ENCODE measurements around the gene LRPPRC.
"Not testable (repeated sequence)": the region's sequence is repeated elsewhere in the genome, so short reads cannot be mapped to it uniquely, and the experiment has no call there.

LRPPRC gene

DNA sequence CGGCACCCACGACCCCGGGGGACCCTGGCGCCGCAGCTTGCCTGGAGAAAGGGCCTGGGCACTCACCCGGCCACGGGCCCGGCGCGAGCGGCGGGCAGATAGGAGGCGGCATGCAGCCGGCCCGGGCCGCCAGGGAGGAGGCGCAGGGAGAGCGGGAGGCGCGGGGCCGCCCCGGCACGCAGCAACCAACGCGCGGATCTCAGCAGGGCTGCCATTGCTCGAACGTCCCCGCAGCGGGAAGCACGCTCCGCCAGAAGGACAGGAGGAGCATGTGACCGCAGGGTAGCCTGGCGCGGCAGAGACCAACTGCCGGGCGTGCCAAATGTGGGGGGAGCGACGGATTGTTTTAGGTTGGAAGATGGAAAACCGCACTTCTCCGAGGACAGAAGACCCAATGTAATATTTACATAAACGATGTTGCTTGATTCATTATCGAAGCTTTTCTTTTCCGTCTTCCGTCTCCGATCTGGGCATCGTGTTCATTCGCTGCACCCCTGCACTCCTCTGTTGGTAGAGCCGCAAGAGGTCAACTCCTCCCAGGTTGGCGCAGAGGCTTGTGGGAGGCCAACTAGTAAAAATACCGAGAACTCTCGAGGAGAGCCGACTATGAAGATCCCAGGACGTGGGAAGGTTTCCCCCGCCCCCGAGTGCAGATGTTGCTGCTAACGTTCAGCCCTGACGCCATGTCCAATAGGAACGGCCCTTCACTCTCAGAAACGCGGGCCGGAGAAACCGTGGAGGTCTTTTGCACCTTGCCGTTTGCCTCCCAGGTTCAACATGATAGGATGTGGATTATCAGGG, at the start of gene LRPPRC:
TSS of gene LRPPRC (minus strand) at position 257 of the 801 bp plus-strand sequence. CDS start at position 215, 42 bp downstream.
- peaks cover 12% of the 10 kb centered on the region for H3K4me1 ChIP-seq (ENCODE audit: insufficient read depth, low read length)
- H3K9me3 ChIP-seq (ENCODE audit: low read length) = no peaks in the 10 kb centered on the region
- H2AFZ ChIP-seq (ENCODE audit: low read depth, low read length) = peak within 1 kb of the TSS; percentile 78
- H3K27me3 ChIP-seq (ENCODE audit: insufficient read depth, low read length) = no peaks in the 10 kb centered on the region
- H3K4me3 ChIP-seq (ENCODE audit: low read length) = peak within 1 kb of the TSS; percentile 97
- H3K36me3 ChIP-seq (ENCODE audit: insufficient read depth, low read length) = peaks cover 32% of the 10 kb centered on the region

DNA sequence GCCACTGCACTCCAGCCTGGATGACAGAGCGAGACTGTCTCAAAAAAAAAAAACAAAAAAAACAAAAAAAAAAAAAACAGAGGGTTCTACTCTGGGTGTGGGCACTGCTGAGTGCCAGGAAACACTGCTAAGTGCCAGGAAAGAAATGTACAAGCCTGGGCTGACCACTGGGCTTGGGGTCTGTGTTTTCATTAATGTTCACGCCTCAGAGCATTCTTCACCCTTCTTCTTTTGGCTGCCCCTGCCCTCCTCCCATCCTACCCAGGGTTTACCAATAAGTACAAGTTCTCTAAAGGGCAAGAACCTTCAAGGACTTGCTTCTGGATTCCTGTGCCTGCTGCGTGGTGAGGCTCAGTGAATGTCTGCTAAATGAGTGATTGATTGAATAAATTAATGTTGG, 49.3 kb upstream of the LRPPRC start:
- no peaks in the 10 kb centered on the region for H3K4me1 ChIP-seq (ENCODE audit: insufficient read depth, low read length)

DNA sequence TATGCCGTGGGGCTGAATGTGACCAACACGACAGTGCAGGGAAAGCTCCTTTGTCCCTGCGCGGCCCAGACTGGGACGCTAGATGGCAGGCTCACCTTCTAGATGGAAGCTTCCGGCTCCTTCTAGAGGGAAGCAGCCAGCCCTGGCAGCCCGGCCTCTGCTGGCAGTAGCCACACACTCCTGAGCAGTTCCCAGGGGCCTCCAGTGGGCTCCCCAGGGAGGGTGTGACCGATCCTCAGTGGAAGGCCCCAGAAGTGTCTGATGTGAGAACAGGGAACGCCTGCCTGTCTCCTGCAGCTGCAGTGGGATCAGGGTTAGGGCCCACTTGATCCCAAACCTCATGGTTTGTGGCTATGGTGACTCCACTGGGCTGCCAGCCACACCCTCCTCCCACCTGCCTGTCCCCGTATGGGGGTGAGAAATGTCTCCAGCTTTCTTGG, 48.5 kb upstream of the LRPPRC start:
- no peaks in the 10 kb centered on the region for H3K36me3 ChIP-seq (ENCODE audit: insufficient read depth, low read length)

More for the DNA sequence above, 49.3 kb upstream of the LRPPRC start:
- H3K4me3 ChIP-seq (ENCODE audit: low read length) = no peak overlapping the region
- H3K27me3 ChIP-seq (ENCODE audit: insufficient read depth, low read length) = no peaks in the 10 kb centered on the region
- no peaks in the 10 kb centered on the region for H3K9me3 ChIP-seq (ENCODE audit: low read length)
- H2AFZ ChIP-seq (ENCODE audit: low read depth, low read length) = no peak overlapping the region
- H3K36me3 ChIP-seq (ENCODE audit: insufficient read depth, low read length) = no peaks in the 10 kb centered on the region

DNA sequence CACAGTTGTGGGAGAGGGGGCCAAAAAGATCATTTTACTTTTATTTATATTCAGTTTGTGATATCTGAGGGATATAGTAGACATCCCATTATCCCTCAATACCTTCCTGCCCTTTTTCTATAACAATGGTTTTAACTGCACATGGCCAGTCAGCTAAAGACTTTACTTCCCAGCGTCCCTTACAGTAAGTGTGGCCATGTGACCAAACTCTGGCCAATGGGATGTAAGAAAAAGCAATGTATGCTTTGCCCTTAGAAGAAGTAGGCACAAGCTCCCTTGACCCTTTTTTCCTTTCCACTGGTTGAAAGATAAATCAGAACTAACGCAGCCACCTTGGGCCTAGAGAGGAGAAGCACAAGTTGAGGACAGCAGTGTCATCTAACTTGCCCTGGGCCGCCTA, 44.6 kb upstream of the LRPPRC start:
- Histone ChIP-seq H3K4me1 (ENCODE audit: insufficient read depth, low read length) (no peaks in the 10 kb centered on the region), H2AFZ (ENCODE audit: low read depth, low read length) (no peak overlapping the region), H3K27me3 (ENCODE audit: insufficient read depth, low read length) (peaks cover 2% of the 10 kb centered on the region), H3K36me3 (ENCODE audit: insufficient read depth, low read length) (no peaks in the 10 kb centered on the region), H3K4me3 (ENCODE audit: low read length) (no peak overlapping the region), H3K9me3 (ENCODE audit: low read length) (no peaks in the 10 kb centered on the region)

More for the DNA sequence above, 48.5 kb upstream of the LRPPRC start:
- Histone ChIP-seq H2AFZ (ENCODE audit: low read depth, low read length) (no peak overlapping the region), H3K4me3 (ENCODE audit: low read length) (no peak overlapping the region), H3K4me1 (ENCODE audit: insufficient read depth, low read length) (no peaks in the 10 kb centered on the region), H3K27me3 (ENCODE audit: insufficient read depth, low read length) (peaks cover 2% of the 10 kb centered on the region), H3K9me3 (ENCODE audit: low read length) (no peaks in the 10 kb centered on the region)

DNA sequence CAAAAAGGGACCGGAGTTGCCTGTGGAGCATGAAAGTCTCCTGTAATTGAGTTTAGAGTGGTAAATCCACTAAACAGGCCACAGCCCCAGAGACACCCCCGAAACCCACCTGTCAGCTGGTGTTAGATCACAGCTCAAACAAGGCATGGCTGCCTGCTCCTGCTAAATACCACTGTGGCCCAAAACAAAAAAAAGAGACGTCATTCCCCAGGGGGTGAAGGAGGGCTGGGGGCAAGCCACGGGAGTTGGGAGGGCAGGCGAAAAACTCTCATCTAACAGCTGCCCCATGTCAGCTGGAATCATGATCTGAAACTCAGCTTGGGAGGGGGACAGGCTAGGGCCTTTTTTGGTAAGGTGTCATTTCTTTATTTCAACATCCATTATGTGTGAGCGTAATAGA, 42.5 kb upstream of the LRPPRC start:
- Histone ChIP-seq H3K9me3 (ENCODE audit: low read length) (no peaks in the 10 kb centered on the region), H3K36me3 (ENCODE audit: insufficient read depth, low read length) (no peaks in the 10 kb centered on the region), H3K27me3 (ENCODE audit: insufficient read depth, low read length) (peaks cover 2% of the 10 kb centered on the region), H2AFZ (ENCODE audit: low read depth, low read length) (no peak overlapping the region), H3K4me1 (ENCODE audit: insufficient read depth, low read length) (no peaks in the 10 kb centered on the region), H3K4me3 (ENCODE audit: low read length) (no peak overlapping the region)

DNA sequence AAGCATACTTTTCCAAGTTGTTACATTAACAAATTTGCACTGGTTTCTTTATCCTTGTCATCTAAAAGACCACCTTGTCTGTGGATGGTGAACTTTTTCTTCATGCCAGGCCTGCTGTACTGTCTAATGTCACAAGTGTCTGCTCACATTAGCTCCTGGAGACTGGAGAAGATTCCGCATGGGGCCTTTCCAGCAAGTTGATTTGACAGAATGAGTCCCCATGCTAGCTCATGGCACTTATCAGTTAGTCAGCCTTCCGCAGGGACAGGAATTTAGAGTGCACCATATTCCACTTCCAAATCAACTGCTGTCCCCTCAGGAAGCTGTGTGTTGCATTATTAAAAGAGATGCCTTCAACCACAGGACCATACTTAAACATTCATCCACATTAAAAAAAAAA, 41.4 kb upstream of the LRPPRC start:
- Histone ChIP-seq H3K36me3 (ENCODE audit: insufficient read depth, low read length) (no peaks in the 10 kb centered on the region), H3K4me1 (ENCODE audit: insufficient read depth, low read length) (no peaks in the 10 kb centered on the region), H2AFZ (ENCODE audit: low read depth, low read length) (no peak overlapping the region), H3K4me3 (ENCODE audit: low read length) (no peak overlapping the region), H3K27me3 (ENCODE audit: insufficient read depth, low read length) (peaks cover 2% of the 10 kb centered on the region), H3K9me3 (ENCODE audit: low read length) (no peaks in the 10 kb centered on the region)

DNA sequence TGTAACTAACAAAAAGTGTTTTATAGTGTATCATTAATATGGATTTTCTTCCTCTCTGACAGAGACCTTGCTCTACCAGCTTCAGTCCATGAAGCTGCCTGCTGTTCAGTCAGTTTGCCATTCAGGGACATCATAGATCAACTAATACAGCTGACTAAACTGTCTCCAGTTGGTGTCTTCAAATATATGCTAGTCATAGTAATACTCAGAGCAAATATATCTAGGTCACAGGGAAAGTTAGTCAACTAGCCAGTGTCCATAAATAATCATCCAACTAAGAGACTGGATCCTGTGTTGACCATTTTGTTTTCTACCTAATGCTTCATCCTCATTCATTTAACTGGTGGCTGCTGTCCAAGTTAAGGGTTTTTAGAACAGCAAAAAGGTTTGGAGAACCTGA, 38.2 kb upstream of the LRPPRC start:
- no peaks in the 10 kb centered on the region for H3K9me3 ChIP-seq (ENCODE audit: low read length)
- no peak overlapping the region for H2AFZ ChIP-seq (ENCODE audit: low read depth, low read length)
- no peak overlapping the region for H3K4me3 ChIP-seq (ENCODE audit: low read length)
- H3K27me3 ChIP-seq (ENCODE audit: insufficient read depth, low read length) = no peaks in the 10 kb centered on the region
- no peaks in the 10 kb centered on the region for H3K36me3 ChIP-seq (ENCODE audit: insufficient read depth, low read length)
- H3K4me1 ChIP-seq (ENCODE audit: insufficient read depth, low read length) = no peaks in the 10 kb centered on the region

DNA sequence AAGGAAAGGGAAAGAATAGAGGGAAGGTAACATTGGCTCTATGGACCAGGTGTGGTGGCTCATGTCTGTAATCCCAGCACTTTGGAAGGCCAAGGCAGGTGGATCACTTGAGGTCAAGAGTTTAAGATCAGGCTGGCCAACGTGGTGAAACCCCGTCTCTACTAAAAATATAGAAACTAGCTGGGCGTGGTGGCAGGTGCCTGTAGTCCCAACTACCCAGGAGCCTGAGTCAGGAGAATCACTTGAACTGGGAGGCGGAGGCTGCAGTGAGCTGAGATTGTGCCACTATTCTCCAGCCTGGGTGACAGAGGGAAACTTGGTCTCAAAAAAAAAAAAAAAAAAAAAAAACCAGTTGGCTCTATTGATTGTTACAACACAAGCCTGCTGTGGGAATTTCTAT, 31.3 kb upstream of the LRPPRC start:
- H2AFZ ChIP-seq (ENCODE audit: low read depth, low read length); H3K4me3 ChIP-seq (ENCODE audit: low read length); H3K27me3 ChIP-seq (ENCODE audit: insufficient read depth, low read length); H3K36me3 ChIP-seq (ENCODE audit: insufficient read depth, low read length); H3K4me1 ChIP-seq (ENCODE audit: insufficient read depth, low read length); H3K9me3 ChIP-seq (ENCODE audit: low read length): not testable (repeated sequence)

DNA sequence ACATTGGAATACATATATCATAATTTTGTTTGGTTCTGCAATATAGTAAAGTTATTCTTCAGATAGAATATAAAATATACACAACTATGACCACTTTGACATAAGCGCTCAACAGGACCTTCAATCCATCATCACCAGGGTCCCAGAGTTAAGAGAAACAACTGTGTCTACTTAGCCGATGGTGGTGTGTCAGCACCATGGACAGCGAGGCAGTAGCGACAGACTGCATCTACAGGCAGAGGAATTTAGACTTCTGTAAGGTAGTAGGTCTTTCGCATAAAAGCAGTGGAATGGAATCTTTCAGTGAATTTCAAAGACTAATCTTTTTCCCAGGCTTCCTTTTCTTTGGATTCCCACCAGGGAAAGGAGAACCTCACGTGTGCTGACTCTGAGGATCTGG, 20.5 kb upstream of the LRPPRC start:
- no peak overlapping the region for H2AFZ ChIP-seq (ENCODE audit: low read depth, low read length)
- H3K4me1 ChIP-seq (ENCODE audit: insufficient read depth, low read length) = no peaks in the 10 kb centered on the region
- H3K36me3 ChIP-seq (ENCODE audit: insufficient read depth, low read length) = no peaks in the 10 kb centered on the region
- no peaks in the 10 kb centered on the region for H3K27me3 ChIP-seq (ENCODE audit: insufficient read depth, low read length)
- H3K4me3 ChIP-seq (ENCODE audit: low read length) = no peak overlapping the region
- H3K9me3 ChIP-seq (ENCODE audit: low read length) = no peaks in the 10 kb centered on the region

DNA sequence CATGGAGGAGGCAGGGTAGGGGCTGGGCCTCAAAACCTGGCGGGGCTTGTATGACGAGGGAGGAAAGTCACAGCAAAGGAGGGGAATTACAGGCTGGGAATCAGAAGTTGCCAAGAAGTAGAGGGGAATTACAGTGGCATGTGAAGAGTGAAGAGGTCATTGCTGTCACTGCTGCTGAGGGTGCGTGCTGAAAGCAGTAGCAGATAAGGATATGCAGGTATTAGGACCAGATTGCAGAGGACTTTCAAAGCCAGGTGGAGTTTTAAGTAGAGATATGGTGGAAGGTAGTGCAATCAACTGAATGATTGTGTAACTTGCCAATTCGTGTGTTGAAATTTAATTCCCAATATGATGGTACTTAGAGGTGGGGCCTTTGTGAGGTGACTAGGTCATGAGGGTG, 19.4 kb upstream of the LRPPRC start:
- Histone ChIP-seq H3K9me3 (ENCODE audit: low read length) (no peaks in the 10 kb centered on the region), H3K4me3 (ENCODE audit: low read length) (no peak overlapping the region), H3K36me3 (ENCODE audit: insufficient read depth, low read length) (no peaks in the 10 kb centered on the region), H2AFZ (ENCODE audit: low read depth, low read length) (no peak overlapping the region), H3K27me3 (ENCODE audit: insufficient read depth, low read length) (no peaks in the 10 kb centered on the region), H3K4me1 (ENCODE audit: insufficient read depth, low read length) (no peaks in the 10 kb centered on the region)

DNA sequence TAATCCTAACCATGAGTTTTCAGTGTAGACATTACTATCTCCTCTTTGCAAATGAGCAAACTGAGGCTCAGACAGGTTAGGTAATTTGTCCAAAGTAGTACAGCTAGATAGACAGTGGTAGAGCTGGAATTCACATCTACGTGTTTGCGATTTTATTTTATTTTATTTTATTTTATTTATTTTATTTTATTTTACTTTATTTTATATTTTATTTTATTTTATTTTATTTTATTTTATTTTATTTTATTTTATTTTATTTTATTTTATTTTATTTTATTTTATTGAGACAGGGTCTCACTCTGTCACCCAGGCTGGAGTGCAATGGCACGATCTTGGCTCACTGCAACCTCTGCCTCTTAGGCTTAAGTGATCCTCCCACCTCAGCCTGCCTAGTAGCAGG, 17.4 kb upstream of the LRPPRC start:
- not testable (repeated sequence) for H2AFZ ChIP-seq (ENCODE audit: low read depth, low read length); H3K9me3 ChIP-seq (ENCODE audit: low read length); H3K27me3 ChIP-seq (ENCODE audit: insufficient read depth, low read length); H3K36me3 ChIP-seq (ENCODE audit: insufficient read depth, low read length); H3K4me3 ChIP-seq (ENCODE audit: low read length); H3K4me1 ChIP-seq (ENCODE audit: insufficient read depth, low read length)

DNA sequence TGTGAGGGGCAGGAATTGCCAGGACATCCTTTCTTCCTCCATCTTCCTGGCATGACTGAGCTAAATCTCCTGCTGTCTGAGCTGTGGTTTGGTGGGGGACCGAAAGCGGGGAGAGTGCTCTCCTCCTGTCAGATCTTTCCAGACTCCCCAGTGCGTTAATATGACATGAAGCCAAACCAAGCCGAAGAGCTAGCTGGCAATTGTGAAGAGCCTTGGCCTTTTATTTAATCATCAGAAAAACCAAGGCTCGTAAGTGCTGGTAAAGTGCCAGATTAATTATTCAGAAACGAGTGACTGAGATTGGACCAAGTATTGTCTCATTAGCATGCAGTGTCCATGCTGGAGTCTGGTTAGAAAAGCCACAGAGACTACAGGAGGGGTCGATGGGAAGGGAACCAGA, 14.5 kb upstream of the LRPPRC start:
- Histone ChIP-seq H3K9me3 (ENCODE audit: low read length) (no peaks in the 10 kb centered on the region), H2AFZ (ENCODE audit: low read depth, low read length) (no peak overlapping the region), H3K4me1 (ENCODE audit: insufficient read depth, low read length) (no peaks in the 10 kb centered on the region), H3K36me3 (ENCODE audit: insufficient read depth, low read length) (no peaks in the 10 kb centered on the region), H3K4me3 (ENCODE audit: low read length) (no peak overlapping the region), H3K27me3 (ENCODE audit: insufficient read depth, low read length) (peaks cover 2% of the 10 kb centered on the region)

DNA sequence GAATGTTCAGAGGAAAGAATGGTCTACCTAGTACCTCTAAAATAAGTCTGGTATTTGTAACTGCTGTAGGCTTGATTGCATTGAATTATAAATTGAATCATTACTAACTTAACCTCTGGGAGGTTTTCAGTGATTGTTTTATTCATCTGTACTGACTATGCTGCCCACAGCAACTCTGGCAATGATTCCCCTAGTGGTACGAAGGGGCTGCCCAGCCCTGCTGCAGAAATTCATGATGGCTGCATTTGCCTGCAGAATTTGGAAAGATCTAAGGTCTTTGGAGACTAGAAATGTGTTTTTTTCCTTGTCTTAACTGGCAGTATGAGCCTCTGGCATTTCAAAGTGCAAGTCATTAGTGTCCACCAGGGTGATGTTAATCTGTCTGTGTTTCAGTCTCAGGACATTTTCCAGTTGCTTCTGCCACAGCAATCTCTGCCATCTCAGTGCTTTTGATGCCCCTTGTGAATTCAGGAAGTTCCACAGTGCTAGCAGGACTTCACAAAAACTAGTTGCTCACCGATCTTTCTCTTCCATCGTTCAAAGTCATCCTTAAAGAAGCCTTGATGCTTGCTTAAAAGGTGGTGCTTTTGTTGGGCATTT, 13.4 kb upstream of the LRPPRC start:
- no peaks in the 10 kb centered on the region for H3K36me3 ChIP-seq (ENCODE audit: insufficient read depth, low read length)

More for the DNA sequence above, 13.4 kb upstream of the LRPPRC start:
- H3K4me3 ChIP-seq (ENCODE audit: low read length) = no peak overlapping the region
- H3K27me3 ChIP-seq (ENCODE audit: insufficient read depth, low read length) = peaks cover 2% of the 10 kb centered on the region
- H3K9me3 ChIP-seq (ENCODE audit: low read length) = no peaks in the 10 kb centered on the region
- H2AFZ ChIP-seq (ENCODE audit: low read depth, low read length) = no peak overlapping the region
- no peaks in the 10 kb centered on the region for H3K4me1 ChIP-seq (ENCODE audit: insufficient read depth, low read length)

Measured in neuron (in vitro differentiated cells).